ENCODE measurements around the gene KIAA0232. TPM values are rescaled to one million over a fixed set of nuclear protein-coding genes. Genes with fewer than 3 reads are reported as not detected.

KIAA0232 gene
- total and polyA plus RNA-seq, 9 of the 15 experiments (the other 6 are each of a cell fraction or from before 2014, with no cell fraction given), result 3.5 to 17.4 (median 13.0) TPM

DNA sequence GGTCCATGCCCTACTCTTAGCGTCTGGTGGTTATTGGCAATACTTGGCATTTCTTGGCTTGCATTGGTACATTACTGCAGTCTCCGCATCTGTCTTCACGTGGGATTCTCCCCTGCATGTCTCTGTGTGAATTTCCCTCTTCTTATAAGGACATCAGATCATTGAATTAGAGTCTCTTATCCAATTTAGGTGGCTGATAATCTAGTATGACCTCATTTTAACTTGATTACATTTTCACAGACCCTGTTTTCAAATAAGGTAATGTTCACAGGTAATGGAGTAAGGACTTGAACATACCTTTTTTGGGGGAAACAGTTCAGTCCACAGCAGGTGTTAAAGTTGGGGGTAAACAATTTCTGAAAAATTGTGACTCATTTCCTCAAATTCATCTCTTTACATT lies 16.6 kb downstream of the KIAA0232 start (continued):
- TF ChIP-seq ZBTB40 (IDR thresholded peaks at IDR 0.05), result no peak
- no peak for TF ChIP-seq ZBTB40 (CRISPR knock-in tag; IDR thresholded peaks at IDR 0.05)
- no peak for TF ChIP-seq MIER1 (IDR thresholded peaks at IDR 0.05; ENCODE audit: low read depth)
- TF ChIP-seq MLLT1 (IDR thresholded peaks at IDR 0.05), result no peak
- no peak for TF ChIP-seq MEIS2 (IDR thresholded peaks at IDR 0.05; ENCODE audit: partially characterized antibody)

Measured in K562 (cell line).